Transverse colon (tissue), 4 donors: ENCODE data around the gene RBM38. TPM values are rescaled to one million over a fixed set of nuclear protein-coding genes. Genes with fewer than 3 reads are reported as not detected.
A peak's percentile ranks its signal among the peaks of the same experiment; 100 is the strongest.

Source experiments
- DNase-seq: peaks from one replicate; pipeline ENCODE4 v3.0.0-alpha.2; 2019
- H3K27ac ChIP-seq, 4 donors: fragments of 200-600 bp; sonication (generic); 2 replicates each; pipeline ENCODE4 v1.5.1; 2016 to 2018; ENCODE audit warnings: inconsistent platforms in 4 of 4
- H3K27me3 ChIP-seq: fragments of 200-600 bp; sonication (generic); 2 replicates; pipeline ENCODE4 v1.5.1; 2017; ENCODE audit warnings: inconsistent platforms
- H3K36me3 ChIP-seq, 4 donors: fragments of 200-600 bp; sonication (generic); 2 replicates each; pipeline ENCODE4 v1.5.1; 2017 to 2019; ENCODE audit warnings: inconsistent platforms in 4 of 4
- H3K4me1 ChIP-seq, 4 donors: fragments of 200-600 bp; sonication (generic); 2 replicates each; pipeline ENCODE4 v1.5.1; 2017 to 2020; ENCODE audit warnings: inconsistent platforms in 4 of 4
- H3K4me3 ChIP-seq, 4 donors: fragments of 200-600 bp; sonication (generic); 1 replicate in 1 of 4; 2 replicates in 3 of 4; pipeline versions ENCODE4 v1.5.1 to v1.6.1; 2017 to 2019; ENCODE audit warnings: inconsistent platforms in 4 of 4
- H3K9me3 ChIP-seq, 2 donors: fragments of 200-600 bp; sonication (generic); 2 replicates each; pipeline ENCODE4 v1.5.1; 2017 to 2019; ENCODE audit warnings: inconsistent platforms in 2 of 2
- EP300 ChIP-seq: sonication (generic); formaldehyde crosslinking; IDR thresholded peaks from one replicate; pipeline ENCODE4 v1.6.1; 2017; ENCODE audit warnings: antibody characterized with exemption, low read depth
- POLR2A ChIP-seq: fragments of 450-650 bp; IDR thresholded peaks from one replicate; pipeline ENCODE4 v1.6.1; 2016; ENCODE audit warnings: antibody characterized with exemption, mild to moderate bottlenecking, moderate library complexity
- POLR2AphosphoS5 ChIP-seq, 3 donors: sonication (generic); formaldehyde crosslinking; IDR thresholded peaks; one replicate each; pipeline ENCODE4 v1.6.1; 2016; ENCODE audit warnings: antibody characterized with exemption in 3 of 3
- WGBS, 2 donors: methylation state at CpG; one replicate each; pipeline ENCODE4 v1.1.5; 2018; ENCODE audit warnings: low coverage in 1 of 2; 5-methylcytosine and 5-hydroxymethylcytosine counted together
- in situ Hi-C, 4 donors: fragments of 200-750 bp; cut with MboI; loops; one replicate each; pipeline versions ENCODE4 v1.15.0 to v1.15.1; 2017; ENCODE audit warnings: low sequenced_read_pairs in 3 of 4, low pct_ligation_motif_present in 1 of 4, low pct_unique_long_range_greater_than_20kb in 1 of 4
- intact Hi-C: fragments of 100-400 bp; cut with DNase I; formaldehyde crosslinking; loops from one replicate; pipeline ENCODE4 v1.15.1; 2023; ENCODE audit warnings: low total_unique reads
- total RNA-seq, 4 donors: library from RNA; depleted of rRNA; stranded (reverse); fragments of >200 nt; gene quantifications; one replicate each; pipeline ENCODE4 v1.1.0, GENCODE V29; 2016
- TF ChIP-seq, protein P1 (sequence below), 5 experiments: fragments of 200-600 bp in 3 of 5; fragments of 450-650 bp in 2 of 5; sonication (generic) in 3 of 5; IDR thresholded peaks; 1 replicate in 2 of 5; 2 replicates in 3 of 5; pipeline ENCODE4 v1.5.1; 2016 to 2017; ENCODE audit warnings: antibody characterized with exemption in 5 of 5, inconsistent platforms in 3 of 5, mild to moderate bottlenecking in 2 of 5, moderate library complexity in 1 of 5

RBM38 gene
- total RNA-seq, 4 donors from 2014 or later: 26.5 to 37.4 (median 30.4) TPM

DNA sequence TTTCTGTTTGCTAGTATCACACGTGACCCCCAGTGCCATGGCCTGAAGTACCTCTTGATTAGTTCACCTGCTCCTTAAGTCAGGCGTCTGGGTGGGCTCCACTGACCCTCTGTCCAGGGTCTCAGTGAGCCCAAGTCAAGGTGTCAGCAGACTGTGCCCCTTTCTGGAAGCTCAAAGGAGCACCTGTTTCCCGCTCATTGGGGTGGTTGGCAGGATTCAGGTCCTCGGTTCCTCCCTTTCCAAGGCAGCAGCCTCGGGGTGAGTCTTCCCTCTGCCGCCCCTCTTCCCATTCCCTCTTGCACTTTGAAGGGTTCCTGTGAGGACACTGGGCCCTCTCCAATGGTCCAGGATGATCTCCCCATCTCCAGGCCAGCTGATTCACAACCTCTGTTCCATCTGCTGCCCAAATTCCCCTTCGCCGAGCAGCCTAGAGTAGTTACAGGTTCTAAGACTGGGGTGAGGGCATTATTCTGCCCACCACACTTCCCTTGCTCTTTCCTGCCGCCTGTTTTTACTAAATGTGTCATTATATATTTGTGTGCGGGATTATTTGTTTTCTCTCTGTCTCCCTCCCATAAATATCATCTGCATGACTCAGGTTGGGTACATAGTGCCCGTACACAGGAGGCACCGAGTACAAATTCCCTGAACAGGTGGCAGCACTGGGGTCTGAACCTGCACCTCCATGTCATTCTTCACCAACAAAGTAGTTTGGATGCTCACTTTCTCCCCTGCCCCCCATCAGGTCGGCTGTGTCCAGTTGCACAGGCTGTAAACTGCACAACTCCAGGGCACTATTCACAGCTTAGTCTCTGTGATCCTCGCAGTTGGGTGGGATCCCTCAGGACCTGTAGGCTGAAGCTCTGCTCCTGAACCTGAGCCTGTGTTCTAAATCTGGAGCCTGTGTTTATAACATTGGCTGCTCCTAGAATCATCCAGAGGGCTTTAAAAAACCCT, 58.5 kb downstream of the RBM38 start:
- intact Hi-C loops: no loop called here
- Histone ChIP-seq H3K27ac (peak overlapping the region; percentile 16 to 52 (median 43)), H3K4me3 (no peak overlapping the region), H3K4me1 (peaks cover 4 to 31% (median 13%) of the 10 kb centered on the region in 4 donors), H3K9me3 (no peaks in the 10 kb centered on the region), H3K36me3 (no peaks in the 10 kb centered on the region), H3K27me3 (no peaks in the 10 kb centered on the region)
- no peak for TF ChIP-seq POLR2AphosphoS5 (IDR thresholded peaks at IDR 0.05)
- no peak for TF ChIP-seq POLR2A
- TF ChIP-seq, protein P1, sequence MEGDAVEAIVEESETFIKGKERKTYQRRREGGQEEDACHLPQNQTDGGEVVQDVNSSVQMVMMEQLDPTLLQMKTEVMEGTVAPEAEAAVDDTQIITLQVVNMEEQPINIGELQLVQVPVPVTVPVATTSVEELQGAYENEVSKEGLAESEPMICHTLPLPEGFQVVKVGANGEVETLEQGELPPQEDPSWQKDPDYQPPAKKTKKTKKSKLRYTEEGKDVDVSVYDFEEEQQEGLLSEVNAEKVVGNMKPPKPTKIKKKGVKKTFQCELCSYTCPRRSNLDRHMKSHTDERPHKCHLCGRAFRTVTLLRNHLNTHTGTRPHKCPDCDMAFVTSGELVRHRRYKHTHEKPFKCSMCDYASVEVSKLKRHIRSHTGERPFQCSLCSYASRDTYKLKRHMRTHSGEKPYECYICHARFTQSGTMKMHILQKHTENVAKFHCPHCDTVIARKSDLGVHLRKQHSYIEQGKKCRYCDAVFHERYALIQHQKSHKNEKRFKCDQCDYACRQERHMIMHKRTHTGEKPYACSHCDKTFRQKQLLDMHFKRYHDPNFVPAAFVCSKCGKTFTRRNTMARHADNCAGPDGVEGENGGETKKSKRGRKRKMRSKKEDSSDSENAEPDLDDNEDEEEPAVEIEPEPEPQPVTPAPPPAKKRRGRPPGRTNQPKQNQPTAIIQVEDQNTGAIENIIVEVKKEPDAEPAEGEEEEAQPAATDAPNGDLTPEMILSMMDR (IDR thresholded peaks at IDR 0.05): no peak
- TF ChIP-seq EP300: no peak
- no peak for DNase-seq
- 69 to 80% methylated on average over 3 to 14 of the region's 14 CpGs for WGBS, 2 donors
- in situ Hi-C loops: no loop called here

DNA sequence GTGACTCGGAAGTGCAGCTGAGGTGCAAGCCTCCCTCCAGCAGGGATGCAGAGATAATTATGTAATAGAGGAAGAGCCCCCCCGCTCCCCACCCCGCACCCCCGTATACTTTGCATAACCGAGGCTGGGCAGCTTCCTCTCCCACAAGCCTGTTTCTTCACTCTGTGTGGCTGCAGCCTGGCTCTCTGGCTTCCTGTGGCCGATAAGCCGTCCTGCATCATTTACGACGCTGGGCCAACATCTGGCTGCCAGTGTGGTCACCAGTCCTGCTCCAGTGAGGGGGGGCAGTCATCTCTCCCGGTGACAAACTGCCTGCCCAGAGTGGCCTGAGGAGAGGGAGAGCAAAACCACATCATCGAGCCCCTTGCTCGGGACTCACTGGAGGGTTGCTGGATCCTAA, 59.2 kb downstream of the RBM38 start:
- Histone ChIP-seq H3K27me3 (no peaks in the 10 kb centered on the region), H3K9me3 (no peaks in the 10 kb centered on the region), H3K27ac (peak overlapping the region; percentile 35 to 54 (median 52)), H3K36me3 (no peaks in the 10 kb centered on the region), H3K4me1 (peaks cover 4 to 31% (median 12%) of the 10 kb centered on the region in 4 donors), H3K4me3 (no peak overlapping the region)
- in situ Hi-C loops: no loop called here
- 32% methylated on average over 12 of the region's 12 CpGs; no CpG with 5 or more reads in 1 of the 2 donors for WGBS, 2 donors
- peak; percentile 52 for DNase-seq
- intact Hi-C loops: no loop called here
- TF ChIP-seq, protein P1 (IDR thresholded peaks at IDR 0.05): no peak
- TF ChIP-seq EP300: no peak

DNA sequence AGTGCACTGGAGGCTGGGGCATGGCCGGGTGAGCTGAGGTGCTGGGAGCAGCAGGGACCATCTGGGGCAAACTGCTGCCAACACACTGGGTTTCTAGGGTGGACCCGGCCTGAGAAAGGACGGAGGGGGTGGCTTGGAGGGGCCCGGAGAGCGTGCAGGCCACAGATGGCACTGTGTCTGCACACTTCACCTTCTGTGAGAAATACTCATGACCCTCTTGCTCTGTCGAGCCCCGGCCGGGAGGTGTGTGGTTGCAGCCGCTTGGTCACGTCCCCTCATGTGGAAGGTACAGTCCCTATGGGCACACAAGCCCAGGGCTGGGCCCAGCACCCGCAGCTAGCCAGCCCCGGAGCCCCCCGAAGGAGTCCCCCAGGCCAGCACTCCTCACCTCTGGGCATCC, 59.7 kb downstream of the RBM38 start:
- intact Hi-C loops (no loop called here), in situ Hi-C loops (no loop called here)
- H3K4me3 ChIP-seq: no peak overlapping the region
- no peaks in the 10 kb centered on the region for H3K27me3 ChIP-seq
- WGBS, 2 donors: 65% methylated on average over 8 of the region's 13 CpGs; no CpG with 5 or more reads in 1 of the 2 donors
- H3K36me3 ChIP-seq: no peaks in the 10 kb centered on the region
- TF ChIP-seq, protein P1 (IDR thresholded peaks at IDR 0.05): no peak
- TF ChIP-seq POLR2A (no peak), POLR2AphosphoS5 (IDR thresholded peaks at IDR 0.05) (no peak), EP300 (no peak)
- H3K27ac ChIP-seq: peak overlapping the region; percentile 35 to 54 (median 52)
- peaks cover 4 to 31% (median 12%) of the 10 kb centered on the region in 4 donors for H3K4me1 ChIP-seq
- no peak for DNase-seq
- no peaks in the 10 kb centered on the region for H3K9me3 ChIP-seq

DNA sequence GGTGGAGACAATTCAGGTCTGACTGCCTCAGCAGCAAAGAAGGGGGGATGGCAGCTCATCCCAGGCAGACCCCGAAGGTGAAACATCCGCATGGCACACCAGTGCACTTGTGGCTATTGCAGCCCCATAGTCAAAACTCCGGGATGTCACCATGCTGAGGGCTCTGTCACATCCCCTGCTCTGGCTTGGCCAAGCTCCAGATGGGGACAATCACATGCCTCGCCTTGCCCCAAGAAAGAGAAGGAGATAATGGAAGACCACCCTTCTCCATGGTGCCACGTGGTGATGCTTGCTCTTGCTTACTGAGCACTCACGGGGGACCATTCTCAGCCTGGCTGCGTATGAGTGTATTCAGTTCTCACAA, 60.2 kb downstream of the RBM38 start:
- H3K27me3 ChIP-seq: no peaks in the 10 kb centered on the region
- H3K4me3 ChIP-seq: no peak overlapping the region
- no peak for DNase-seq
- WGBS, 2 donors: 79% methylated on average over 7 of the region's 7 CpGs; no CpG with 5 or more reads in 1 of the 2 donors
- H3K27ac ChIP-seq: peak overlapping the region; percentile 35 to 54 (median 52)
- H3K36me3 ChIP-seq: no peaks in the 10 kb centered on the region
- intact Hi-C loops (no loop called here), in situ Hi-C loops (no loop called here)
- H3K9me3 ChIP-seq: no peaks in the 10 kb centered on the region
- TF ChIP-seq, protein P1 (IDR thresholded peaks at IDR 0.05): no peak
- no peak for TF ChIP-seq POLR2AphosphoS5 (IDR thresholded peaks at IDR 0.05)
- TF ChIP-seq EP300: no peak
- peaks cover 4 to 31% (median 12%) of the 10 kb centered on the region in 4 donors for H3K4me1 ChIP-seq
